Activated CD4-positive, alpha-beta T cell treated with anti-CD3 and anti-CD28 coated beads for 36 hours (primary cell): ENCODE measurements around the gene TANGO6. TPM values are rescaled to one million over a fixed set of nuclear protein-coding genes. Genes with fewer than 3 reads are reported as not detected.

Source experiments
- ATAC-seq: fragments of 200-7000 bp; cut with Tn5 transposase; one replicate; pipeline ENCODE4 v1.10.0; 2021; ENCODE audit warnings: mild to moderate bottlenecking, moderate library complexity
- CTCF ChIA-PET: fragments of 350-600 bp; sonication (Branson Sonifier 250); formaldehyde crosslinking; loops from one replicate; lab custom pipeline; 2021; ENCODE audit warnings: antibody characterized with exemption; lab: Charles Lee
- POLR2A ChIA-PET: fragments of 350-600 bp; sonication (Branson Sonifier 250); formaldehyde crosslinking; loops from one replicate; lab custom pipeline; 2021; ENCODE audit warnings: antibody characterized with exemption, inconsistent platforms; lab: Charles Lee
- DNase-seq: peaks from one replicate; pipeline ENCODE4 v3.0.0-alpha.2; 2020
- H3K27ac Mint-ChIP-seq: one replicate; pipeline ENCODE4 v1.8.0; 2021; ENCODE audit warnings: mixed read lengths
- H3K27me3 Mint-ChIP-seq: one replicate; pipeline ENCODE4 v1.8.0; 2021; ENCODE audit warnings: mixed read lengths
- H3K36me3 Mint-ChIP-seq: one replicate; pipeline ENCODE4 v1.8.0; 2021; ENCODE audit warnings: low read depth, mixed read lengths
- H3K4me1 Mint-ChIP-seq: one replicate; pipeline ENCODE4 v1.8.0; 2021; ENCODE audit warnings: mixed read lengths
- H3K4me3 Mint-ChIP-seq: one replicate; pipeline ENCODE4 v1.8.0; 2021; ENCODE audit warnings: mild to moderate bottlenecking, moderate library complexity, mixed read lengths
- H3K9me3 Mint-ChIP-seq: one replicate; pipeline ENCODE4 v1.8.0; 2021; ENCODE audit warnings: low read depth, mixed read lengths
- intact Hi-C, 2 experiments: fragments of 100-400 bp; cut with DNase I in 1 of 2; cut with micrococcal nuclease in 1 of 2; formaldehyde crosslinking; loops; one replicate each; pipeline versions ENCODE4 v1.14.2 to v1.15.1; 2022 to 2024; cut with DNase I, micrococcal nuclease
- total RNA-seq, 2 experiments: library from RNA; stranded (reverse); gene quantifications; one replicate each; pipeline ENCODE4 v1.2.3, GENCODE V29; 2021

The TANGO6 gene
- total RNA-seq, 2 experiments from 2014 or later: 29.7 to 31.2 TPM

DNA sequence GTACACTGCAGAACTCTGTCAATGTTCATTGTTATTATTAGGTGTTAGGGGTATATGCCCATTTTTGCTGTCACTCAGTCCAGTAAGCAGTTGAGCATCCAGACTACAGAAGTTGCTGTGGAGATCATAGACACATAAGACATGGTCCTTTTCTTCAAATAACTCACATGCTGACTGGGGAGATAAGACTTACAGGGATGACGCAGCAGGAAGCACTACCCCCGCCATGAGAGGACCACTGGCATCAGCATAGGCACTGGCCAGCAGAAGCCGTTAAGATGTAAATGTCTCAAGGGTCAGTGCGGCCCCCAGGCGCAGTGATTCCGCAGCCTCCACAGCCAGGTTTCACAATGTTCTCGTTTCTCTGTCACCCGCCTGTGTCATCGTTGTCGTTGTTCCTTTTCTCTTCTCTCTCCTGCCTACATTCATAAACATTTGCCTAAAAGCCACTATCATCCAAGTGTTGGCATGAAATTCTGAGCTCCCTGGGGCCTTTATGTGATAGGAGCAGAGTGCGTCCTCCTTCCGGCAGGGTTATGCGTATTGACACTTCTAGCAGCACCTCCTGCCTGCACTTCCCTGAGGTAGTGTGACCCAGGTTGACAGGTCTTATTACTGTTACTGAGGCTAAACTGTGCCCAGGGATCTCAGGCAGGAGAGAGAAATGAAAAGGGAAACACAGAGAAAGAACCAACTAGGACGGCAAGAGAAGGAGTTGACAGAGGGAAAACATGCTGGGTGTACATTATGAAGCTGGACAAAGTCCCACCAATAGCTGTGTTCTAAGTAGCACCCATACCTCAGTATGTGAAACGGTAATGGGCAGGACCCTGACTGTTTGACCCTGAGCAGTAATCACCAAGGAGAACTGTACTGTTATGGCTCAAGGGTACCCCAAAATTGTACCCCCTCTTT, 17.9 kb downstream of the TANGO6 start:
- peaks cover 24% of the 10 kb centered on the region for H3K36me3 Mint-ChIP-seq
- no peak for DNase-seq
- POLR2A ChIA-PET: no interaction called here
- H3K4me1 Mint-ChIP-seq: no peaks in the 10 kb centered on the region
- no peak for ATAC-seq
- H3K4me3 Mint-ChIP-seq: no peak overlapping the region
- H3K9me3 Mint-ChIP-seq: no peaks in the 10 kb centered on the region
- CTCF ChIA-PET: interaction anchor here (0.6 kb wide), 1 partner anchor 13 kb away, joined by 3 read pairs; no protein-coding TSS in a partner anchor
- H3K27me3 Mint-ChIP-seq: no peaks in the 10 kb centered on the region
- intact Hi-C loops: no loop called here
- no peak overlapping the region for H3K27ac Mint-ChIP-seq

DNA sequence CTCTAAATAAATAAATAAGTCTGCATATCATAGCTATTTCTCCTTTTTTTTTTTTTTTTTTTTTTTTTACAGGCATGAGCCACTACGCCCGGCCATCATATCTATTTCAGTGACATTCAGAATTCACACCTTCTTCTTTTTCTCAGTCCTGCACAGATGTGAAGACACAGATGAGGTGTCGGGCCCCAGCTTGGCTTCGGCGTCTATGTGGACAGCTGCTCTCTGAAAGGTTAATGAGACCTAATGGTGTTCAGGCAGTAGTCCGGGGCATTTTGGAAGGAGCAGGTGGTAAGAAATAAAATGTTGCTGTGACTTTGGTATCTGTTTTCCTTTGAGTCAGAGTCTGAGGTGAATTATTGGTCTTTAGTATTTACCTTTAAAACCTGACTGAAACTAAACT, 23.6 kb downstream of the TANGO6 start:
- H3K4me3 Mint-ChIP-seq: no peak overlapping the region
- no peaks in the 10 kb centered on the region for H3K4me1 Mint-ChIP-seq
- no peaks in the 10 kb centered on the region for H3K27me3 Mint-ChIP-seq
- ChIA-PET POLR2A (no interaction called here), CTCF (interaction anchor here (0.6 kb wide), 2 partner anchors 51 to 263 kb away, joined by 3 read pairs; no protein-coding TSS in a partner anchor)
- intact Hi-C loops: no loop called here
- no peak for DNase-seq
- H3K36me3 Mint-ChIP-seq: peaks cover 41% of the 10 kb centered on the region
- H3K9me3 Mint-ChIP-seq: no peaks in the 10 kb centered on the region
- no peak overlapping the region for H3K27ac Mint-ChIP-seq
- ATAC-seq: no peak

DNA sequence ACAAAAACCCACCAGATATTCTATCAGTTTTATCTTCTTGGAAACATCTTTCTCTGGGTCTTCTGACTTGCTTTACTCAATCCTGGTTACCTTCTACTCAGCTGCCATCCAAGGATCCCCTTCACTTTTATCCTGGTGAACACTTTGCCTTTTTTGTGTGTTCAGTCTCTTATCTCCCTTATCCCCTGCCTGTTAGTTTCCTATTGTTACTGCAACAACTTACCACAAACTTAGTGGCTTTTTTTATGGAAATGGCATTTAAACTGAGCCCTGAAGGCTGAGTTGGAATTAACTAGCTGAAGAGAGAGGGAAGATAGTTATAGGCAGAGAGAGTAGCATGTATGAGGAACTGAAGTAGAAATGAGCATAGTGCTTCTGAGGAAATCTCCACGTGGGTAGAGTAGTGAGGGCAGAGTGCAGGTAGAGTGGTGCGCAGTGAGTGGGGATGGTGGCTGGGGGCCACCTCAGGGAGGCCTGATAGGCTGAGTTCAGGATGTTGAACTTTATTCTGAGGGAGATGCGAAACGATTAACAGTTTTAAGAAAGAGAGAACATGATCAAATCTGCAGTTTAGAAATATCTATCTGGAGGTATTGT, 26.3 kb downstream of the TANGO6 start:
- H3K27me3 Mint-ChIP-seq: no peaks in the 10 kb centered on the region
- no peaks in the 10 kb centered on the region for H3K4me1 Mint-ChIP-seq
- intact Hi-C loops: no loop called here
- ATAC-seq (no peak), DNase-seq (no peak)
- no peak overlapping the region for H3K4me3 Mint-ChIP-seq
- H3K36me3 Mint-ChIP-seq: peaks cover 39% of the 10 kb centered on the region
- no peak overlapping the region for H3K27ac Mint-ChIP-seq
- ChIA-PET POLR2A (no interaction called here), CTCF (no interaction called here)
- no peaks in the 10 kb centered on the region for H3K9me3 Mint-ChIP-seq

DNA sequence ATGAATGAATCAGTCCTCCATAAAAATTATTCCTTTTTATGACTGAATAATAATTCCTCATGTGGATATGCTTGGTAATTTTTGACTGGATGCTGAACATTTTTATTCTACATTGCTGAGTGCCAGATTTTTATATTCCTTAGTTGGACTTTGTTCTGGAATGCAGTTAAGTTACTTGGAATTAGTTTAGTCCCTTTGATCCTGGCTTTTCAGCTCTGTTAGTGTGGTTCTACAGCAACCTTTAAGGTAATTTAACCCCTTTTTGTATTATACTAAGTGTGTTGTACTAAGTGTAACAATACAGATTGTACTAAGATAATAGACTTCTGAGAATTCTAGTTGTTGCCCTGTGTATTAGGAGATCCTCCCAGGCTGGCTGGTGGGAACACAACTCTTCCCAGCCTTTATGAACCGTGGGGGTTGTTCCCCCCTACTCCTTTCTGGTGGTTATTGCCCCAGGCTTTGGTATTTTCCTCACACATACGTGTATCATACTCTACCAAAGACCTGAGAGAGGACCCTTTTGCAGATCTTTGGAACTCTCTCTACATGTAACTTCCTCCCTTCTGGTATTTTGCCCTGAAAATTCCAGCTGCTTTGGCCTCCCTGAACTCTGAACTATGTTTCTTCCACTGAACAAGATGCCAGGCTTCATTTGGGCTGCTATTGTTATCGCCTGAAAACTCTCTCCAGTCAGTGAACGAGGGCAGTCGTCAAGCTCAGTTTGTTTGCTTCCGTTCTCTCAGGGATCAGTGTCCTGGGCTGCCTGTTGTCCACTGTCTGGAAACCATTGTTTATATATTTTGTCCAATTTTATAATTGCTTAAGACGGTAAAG, 30.5 kb downstream of the TANGO6 start:
- H3K36me3 Mint-ChIP-seq: peaks cover 45% of the 10 kb centered on the region
- no peaks in the 10 kb centered on the region for H3K9me3 Mint-ChIP-seq
- POLR2A ChIA-PET: no interaction called here
- CTCF ChIA-PET: interaction anchor here (0.9 to 1.4 kb wide), 2 partner anchors 18 to 283 kb away, joined by 3 to 4 read pairs; no protein-coding TSS in a partner anchor
- no peaks in the 10 kb centered on the region for H3K4me1 Mint-ChIP-seq
- ATAC-seq (no peak), DNase-seq (no peak)
- H3K4me3 Mint-ChIP-seq: no peak overlapping the region
- no peaks in the 10 kb centered on the region for H3K27me3 Mint-ChIP-seq
- intact Hi-C loops: no loop called here
- H3K27ac Mint-ChIP-seq: no peak overlapping the region

DNA sequence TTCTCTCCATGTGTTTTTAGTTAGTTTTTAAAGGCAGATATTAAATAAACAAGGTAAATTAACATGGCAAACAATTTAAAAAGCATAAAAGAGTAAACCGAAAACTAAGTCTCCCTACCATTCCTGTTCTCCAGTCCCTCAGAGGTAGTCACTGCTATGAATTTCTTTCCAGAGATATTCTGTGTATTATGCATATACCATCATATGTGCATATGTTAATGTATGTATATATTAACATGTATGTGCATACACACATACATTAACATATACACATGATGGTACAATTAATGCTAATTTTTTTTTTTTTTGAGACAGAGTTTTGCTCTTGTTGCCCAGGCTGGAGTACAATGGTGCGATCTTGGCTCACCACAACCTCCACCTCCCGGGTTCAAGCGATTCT, 32.5 kb downstream of the TANGO6 start:
- ATAC-seq (no peak), DNase-seq (no peak)
- Mint-ChIP-seq H3K27me3 (no peaks in the 10 kb centered on the region), H3K27ac (no peak overlapping the region), H3K9me3 (no peaks in the 10 kb centered on the region), H3K4me1 (no peaks in the 10 kb centered on the region), H3K36me3 (peaks cover 34% of the 10 kb centered on the region), H3K4me3 (no peak overlapping the region)
- intact Hi-C loops: no loop called here
- CTCF ChIA-PET: interaction anchor here (0.6 to 0.8 kb wide), 3 partner anchors 135 to 311 kb away, joined by 3 read pairs; no protein-coding TSS in a partner anchor
- POLR2A ChIA-PET: no interaction called here

DNA sequence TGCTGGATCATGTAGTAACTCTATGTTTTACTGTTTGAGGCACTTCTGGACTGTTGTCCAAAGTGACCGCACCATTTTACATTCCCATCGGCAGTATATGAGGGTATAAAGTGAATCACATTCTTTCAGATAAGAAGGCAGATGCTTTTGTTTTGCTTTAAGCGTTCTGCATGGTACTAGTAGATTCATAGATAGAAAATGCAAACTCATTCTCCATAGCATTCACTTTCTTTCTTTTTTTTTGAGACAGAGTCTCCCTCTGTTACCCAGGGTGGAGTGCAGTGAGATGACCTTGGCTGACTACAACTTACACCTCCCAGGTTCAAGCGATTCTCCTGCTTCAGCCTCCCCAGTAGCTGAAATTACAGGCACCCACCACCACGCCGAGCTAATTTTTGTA, 40.4 kb downstream of the TANGO6 start:
- Mint-ChIP-seq H3K4me1 (no peaks in the 10 kb centered on the region), H3K36me3 (peaks cover 22% of the 10 kb centered on the region), H3K27me3 (no peaks in the 10 kb centered on the region), H3K27ac (no peak overlapping the region), H3K4me3 (no peak overlapping the region), H3K9me3 (no peaks in the 10 kb centered on the region)
- intact Hi-C loops: no loop called here
- ChIA-PET POLR2A (no interaction called here), CTCF (no interaction called here)
- ATAC-seq (no peak), DNase-seq (no peak)

DNA sequence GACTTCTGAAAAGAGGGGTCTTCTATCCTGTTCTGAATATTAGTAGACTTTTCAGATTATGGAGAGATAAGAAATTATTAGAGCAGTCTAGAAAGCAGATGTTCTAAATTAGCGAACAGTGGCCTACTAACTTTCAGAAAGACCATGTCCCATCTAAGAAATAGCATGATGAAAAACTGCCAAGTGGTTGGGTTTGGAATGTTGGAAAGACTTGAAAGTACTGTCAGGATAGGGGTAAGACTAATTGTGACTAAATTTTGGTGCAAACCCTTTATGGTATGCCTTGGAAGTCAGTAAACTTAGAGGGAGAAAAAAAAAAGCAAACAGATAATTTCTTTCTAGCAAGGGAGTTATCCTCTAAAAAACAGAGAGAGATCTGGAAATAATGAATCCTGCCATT, 41.1 kb downstream of the TANGO6 start:
- no peaks in the 10 kb centered on the region for H3K4me1 Mint-ChIP-seq
- no peaks in the 10 kb centered on the region for H3K27me3 Mint-ChIP-seq
- intact Hi-C loops: no loop called here
- no peak overlapping the region for H3K27ac Mint-ChIP-seq
- no peaks in the 10 kb centered on the region for H3K9me3 Mint-ChIP-seq
- ChIA-PET CTCF (no interaction called here), POLR2A (no interaction called here)
- H3K4me3 Mint-ChIP-seq: no peak overlapping the region
- peaks cover 25% of the 10 kb centered on the region for H3K36me3 Mint-ChIP-seq
- DNase-seq: no peak
- ATAC-seq: no peak

DNA sequence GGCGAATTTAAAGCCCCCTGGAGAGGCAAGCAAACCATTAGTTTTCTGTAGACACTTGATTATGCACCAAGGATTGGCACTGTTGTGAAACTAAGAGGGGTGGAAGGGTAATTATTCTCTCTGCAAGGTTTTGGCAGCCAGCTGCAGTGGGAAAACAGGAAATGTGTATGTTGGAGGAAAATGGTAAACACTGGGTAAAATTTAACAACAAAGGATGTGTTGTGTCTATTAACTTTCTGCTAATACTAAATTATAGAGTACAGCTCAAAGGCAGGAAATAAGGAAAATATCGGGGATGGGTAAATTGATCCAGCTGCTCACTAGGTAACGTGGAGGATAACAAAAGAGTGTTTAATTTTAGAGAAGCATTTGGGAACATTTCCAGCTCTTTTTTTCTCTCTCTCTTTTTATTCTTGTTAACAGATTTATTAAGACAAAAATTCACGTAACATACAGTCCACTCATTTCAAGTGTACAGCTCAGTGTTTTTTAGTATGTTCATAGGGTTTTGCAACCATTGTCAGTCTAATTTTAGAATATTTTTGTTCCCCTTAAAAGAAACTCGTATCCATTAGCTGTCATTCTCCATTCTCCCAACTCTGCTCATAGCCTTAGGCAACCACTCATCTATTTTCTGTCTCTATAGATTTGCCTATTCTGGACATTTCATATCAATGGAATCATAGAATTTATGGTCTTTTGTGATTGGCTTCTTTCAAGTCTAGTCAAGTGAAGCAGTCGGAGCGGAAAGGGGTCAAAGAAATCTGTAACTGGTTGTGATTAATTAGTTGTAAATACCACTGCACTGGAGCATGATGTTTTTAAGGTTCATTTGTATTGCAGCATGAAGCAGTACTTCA, 41.8 kb downstream of the TANGO6 start:
- POLR2A ChIA-PET: no interaction called here
- H3K4me1 Mint-ChIP-seq: no peaks in the 10 kb centered on the region
- no peaks in the 10 kb centered on the region for H3K27me3 Mint-ChIP-seq
- peaks cover 24% of the 10 kb centered on the region for H3K36me3 Mint-ChIP-seq
- CTCF ChIA-PET: interaction anchor here (0.9 kb wide), 1 partner anchor 14 kb away, joined by 3 read pairs; no protein-coding TSS in a partner anchor
- H3K4me3 Mint-ChIP-seq: no peak overlapping the region
- H3K27ac Mint-ChIP-seq: no peak overlapping the region
- DNase-seq (no peak), ATAC-seq (no peak)
- no peaks in the 10 kb centered on the region for H3K9me3 Mint-ChIP-seq
- intact Hi-C loops: no loop called here

DNA sequence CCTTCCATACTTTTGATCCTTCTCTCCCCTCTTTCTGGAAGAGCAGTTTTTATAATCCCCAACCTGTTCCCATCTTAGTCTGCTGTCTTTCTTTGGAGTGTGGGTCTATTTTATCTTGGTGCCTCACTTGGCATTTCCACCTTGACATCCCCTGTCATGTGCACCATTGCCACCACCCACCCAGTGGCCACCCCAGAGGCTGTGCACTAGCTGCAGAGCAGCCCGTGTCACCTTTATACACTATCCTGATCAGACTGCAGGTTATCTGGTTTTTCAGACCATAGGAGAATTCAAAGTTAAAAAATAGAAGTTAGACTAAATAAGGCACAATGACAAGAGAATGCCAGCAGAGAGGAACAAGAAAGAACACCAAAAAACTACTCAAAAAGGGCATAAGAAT, 43.8 kb downstream of the TANGO6 start:
- Mint-ChIP-seq H3K27me3 (no peaks in the 10 kb centered on the region), H3K4me3 (no peak overlapping the region), H3K27ac (no peak overlapping the region), H3K9me3 (no peaks in the 10 kb centered on the region), H3K36me3 (peaks cover 19% of the 10 kb centered on the region), H3K4me1 (no peaks in the 10 kb centered on the region)
- DNase-seq (no peak), ATAC-seq (no peak)
- ChIA-PET CTCF (no interaction called here), POLR2A (no interaction called here)
- intact Hi-C loops: no loop called here

DNA sequence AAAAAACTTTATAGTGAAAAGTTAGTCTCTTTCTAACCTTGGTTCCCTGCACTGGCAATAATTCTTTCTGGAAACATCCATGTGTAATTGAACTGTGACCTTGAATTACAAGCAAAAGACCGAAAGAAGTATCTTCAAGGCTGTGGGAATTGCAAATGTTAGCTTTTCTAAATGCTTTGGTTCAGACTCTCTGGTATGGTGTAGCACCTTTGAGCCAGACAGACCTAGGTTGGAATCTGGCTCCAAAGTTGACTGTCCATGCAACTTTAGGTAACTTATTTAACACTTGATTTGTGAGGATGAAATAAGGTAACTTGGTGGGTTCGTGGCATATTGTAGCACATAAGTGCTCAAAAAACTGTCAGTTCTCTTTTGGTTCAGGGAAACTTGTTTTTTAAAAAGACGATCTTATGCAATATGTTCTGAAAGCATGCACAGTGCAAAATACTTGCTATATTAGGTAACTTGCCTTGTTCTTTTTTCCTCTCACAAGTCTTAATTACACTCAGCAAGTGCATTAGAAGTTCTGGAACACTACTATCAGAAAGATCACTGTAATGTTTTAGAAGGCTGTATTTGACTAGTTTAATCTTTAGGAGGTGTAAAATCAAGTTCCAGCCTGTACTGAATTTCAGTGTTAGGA, 46.3 kb downstream of the TANGO6 start:
- H3K27me3 Mint-ChIP-seq: no peaks in the 10 kb centered on the region
- no peak overlapping the region for H3K27ac Mint-ChIP-seq
- no peaks in the 10 kb centered on the region for H3K9me3 Mint-ChIP-seq
- ChIA-PET POLR2A (no interaction called here), CTCF (no interaction called here)
- DNase-seq: no peak
- intact Hi-C loops: no loop called here
- no peak for ATAC-seq
- H3K36me3 Mint-ChIP-seq: peaks cover 14% of the 10 kb centered on the region
- no peak overlapping the region for H3K4me3 Mint-ChIP-seq
- H3K4me1 Mint-ChIP-seq: no peaks in the 10 kb centered on the region
